C4-2B (cell line): Measurements from ENCODE around the gene NEIL1.
"Not testable (repeated sequence)": the region's sequence is repeated elsewhere in the genome, so short reads cannot be mapped to it uniquely, and the experiment has no call there.

Experiments
- CTCF ChIP-seq: fragments of 450-650 bp; conservative IDR thresholded peaks from 2 replicates; pipeline ENCODE4 v1.5.1; 2017; ENCODE audit warnings: mild to moderate bottlenecking
- ZFX ChIP-seq: fragments of 450-650 bp; IDR thresholded peaks from 2 replicates; pipeline ENCODE4 v1.6.1; 2017

GRCh38 chr15:75343953-75344352 lies 2.9 kb upstream of the NEIL1 start:
- TF ChIP-seq CTCF, ZFX: not testable (repeated sequence)
